Lung (tissue), 12 donors: Measurements from ENCODE around the gene DDX39A. TPM values are rescaled to one million over a fixed set of nuclear protein-coding genes. Genes with fewer than 3 reads are reported as not detected.

Source experiments
- ATAC-seq: fragments of 200-7000 bp; cut with Tn5 transposase; one replicate; pipeline ENCODE4 v1.9.1; 2020; ENCODE audit warnings: moderate number of reproducible peaks; ENCODE audit not compliant: insufficient read depth, low FRiP score
- DNase-seq, 3 donors: peaks; one replicate each; pipeline ENCODE4 v3.0.0-alpha.2; 2013 to 2017
- H3K27ac ChIP-seq, 2 donors: one replicate each; pipeline ENCODE4 v1.5.1; 2013; ENCODE audit warnings: mild to moderate bottlenecking in 2 of 2, moderate library complexity in 2 of 2, control low read depth in 1 of 2, inconsistent platforms in 1 of 2, low read depth in 1 of 2, low read length in 1 of 2
- H3K27me3 ChIP-seq, 3 donors: one replicate each; pipeline ENCODE4 v1.5.1; 2013; ENCODE audit warnings: low read length in 2 of 3; ENCODE audit not compliant: control insufficient read depth in 3 of 3, insufficient read depth in 3 of 3
- H3K36me3 ChIP-seq, 4 donors: one replicate each; pipeline ENCODE4 v1.5.1; 2013; ENCODE audit warnings: low read length in 4 of 4, mild to moderate bottlenecking in 1 of 4, moderate library complexity in 1 of 4; ENCODE audit not compliant: control insufficient read depth in 4 of 4, insufficient read depth in 4 of 4
- H3K4me1 ChIP-seq, 5 donors: one replicate each; pipeline ENCODE4 v1.5.1; 2013; ENCODE audit warnings: low read length in 5 of 5, mild to moderate bottlenecking in 2 of 5, moderate library complexity in 1 of 5; ENCODE audit not compliant: control insufficient read depth in 5 of 5, insufficient read depth in 5 of 5
- H3K4me3 ChIP-seq: one replicate; pipeline ENCODE4 v1.5.1; 2013; ENCODE audit warnings: mild to moderate bottlenecking, control low read depth, moderate library complexity
- H3K9ac ChIP-seq, 2 donors: one replicate each; pipeline ENCODE4 v1.5.1; 2013; ENCODE audit warnings: low read length in 2 of 2, control low read depth in 1 of 2; ENCODE audit not compliant: insufficient read depth in 1 of 2
- H3K9me3 ChIP-seq, 4 donors: one replicate each; pipeline ENCODE4 v1.5.1; 2013; ENCODE audit warnings: low read length in 3 of 4, mild to moderate bottlenecking in 1 of 4, moderate library complexity in 1 of 4; ENCODE audit not compliant: control insufficient read depth in 4 of 4, insufficient read depth in 3 of 4
- CTCF ChIP-seq: IDR thresholded peaks from 2 replicates; pipeline ENCODE4 v1.5.1; 2012; ENCODE audit warnings: mild to moderate bottlenecking; ENCODE audit errors: control extremely low read depth, extremely low read depth
- WGBS, 2 donors: extraction: QIAGEN DNeasy Blood & Tissue Kit; methylation state at CpG; one replicate each; pipeline ENCODE4 v1.1.7; 2013; 5-methylcytosine and 5-hydroxymethylcytosine counted together
- polyA plus RNA-seq, 2 donors: library from polyadenylated mRNA; stranded (reverse); fragments of 200-250 nt; gene quantifications; one replicate each; pipeline ENCODE4 v1.2.1, GENCODE V29; 2013
- total RNA-seq, 2 donors: library from RNA; depleted of rRNA in 1 of 2; stranded (reverse); fragments of >200 nt in 1 of 2; gene quantifications; one replicate each; pipeline ENCODE4 v1.2.1, GENCODE V29; 2014 to 2021
- donor health status: control.
- donor health status: control.
- donor health status: Bipolar disorder and iron deficiency.
- donor health status: healthy.
- donor health status: DM: yes; HTN: yes; CAD: no.

DDX39A gene
- total and polyA plus RNA-seq, 4 donors: 46.2 to 156 (median 97.7) TPM

DNA sequence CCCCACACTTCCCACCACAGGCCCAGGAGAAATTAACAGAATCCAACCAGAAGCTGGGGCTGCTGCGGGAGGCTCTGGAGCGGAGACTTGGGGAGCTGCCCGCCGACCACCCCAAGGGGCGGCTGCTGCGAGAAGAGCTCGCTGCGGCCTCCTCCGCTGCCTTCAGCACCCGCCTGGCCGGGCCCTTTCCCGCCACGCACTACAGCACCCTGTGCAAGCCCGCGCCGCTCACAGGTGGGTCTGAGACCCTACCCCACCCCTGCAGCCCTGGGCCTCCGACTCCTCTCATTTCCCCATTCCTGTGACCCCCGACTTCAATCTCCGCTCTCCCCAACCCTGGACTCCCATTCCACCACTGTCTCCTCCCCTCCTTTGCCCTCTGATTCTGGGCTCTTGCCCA, 31.7 kb upstream of the DDX39A start:
- H3K4me1 ChIP-seq: no peaks in the 10 kb centered on the region
- ATAC-seq (no peak), DNase-seq (no peak)
- no peak overlapping the region for H3K9ac ChIP-seq
- WGBS, 2 donors: 98% methylated on average over 14 to 19 of the region's 19 CpGs
- H3K4me3 ChIP-seq: no peak overlapping the region
- no peak overlapping the region for H3K27ac ChIP-seq
- no peaks in the 10 kb centered on the region for H3K9me3 ChIP-seq
- H3K27me3 ChIP-seq: no peaks in the 10 kb centered on the region
- no peak for TF ChIP-seq CTCF
- peaks cover 19 to 59% (median 32%) of the 10 kb centered on the region in 4 donors for H3K36me3 ChIP-seq

DNA sequence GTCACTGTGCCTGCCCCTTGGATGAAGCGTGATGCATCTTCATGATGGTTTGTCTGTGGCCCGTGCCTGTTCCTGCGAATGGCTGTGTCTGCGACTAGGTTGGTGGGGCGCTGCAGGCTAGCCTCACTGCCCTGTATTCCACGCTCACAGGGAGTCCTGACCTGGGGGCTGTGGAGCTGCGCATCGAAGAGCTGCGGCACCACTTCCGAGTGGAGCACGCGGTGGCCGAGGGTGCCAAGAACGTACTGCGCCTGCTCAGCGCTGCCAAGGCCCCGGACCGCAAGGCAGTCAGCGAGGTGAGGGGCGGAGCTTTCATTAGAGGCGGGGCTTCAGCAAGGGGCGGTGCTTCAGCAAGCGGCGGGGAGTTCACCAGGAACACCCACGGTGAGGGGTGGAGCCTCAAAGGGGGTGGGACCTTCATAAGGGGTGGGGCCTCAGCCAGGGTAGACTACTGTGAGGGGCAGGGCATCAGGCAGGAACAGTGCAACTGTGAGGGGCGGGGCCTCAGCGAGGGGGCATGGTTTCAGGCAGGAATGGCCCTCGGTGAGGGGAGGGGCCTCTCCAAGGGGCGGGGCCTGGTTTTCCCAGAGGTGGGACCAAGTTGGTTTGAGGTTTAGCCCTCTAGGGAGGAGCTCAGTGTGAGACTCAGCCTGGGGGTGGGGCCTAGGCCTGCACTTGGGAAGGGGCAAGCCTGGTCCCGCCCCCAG, 31.2 kb upstream of the DDX39A start:
- ATAC-seq: no peak
- peak in 2 of 3 donors; percentile 6 to 35 for DNase-seq
- WGBS, 2 donors: 85 to 88% methylated on average over 29 to 30 of the region's 30 CpGs
- H3K36me3 ChIP-seq: peaks cover 20 to 59% (median 33%) of the 10 kb centered on the region in 4 donors
- H3K27me3 ChIP-seq: no peaks in the 10 kb centered on the region
- no peak for TF ChIP-seq CTCF
- H3K9ac ChIP-seq: no peak overlapping the region
- no peak overlapping the region for H3K27ac ChIP-seq
- H3K9me3 ChIP-seq: no peaks in the 10 kb centered on the region
- H3K4me3 ChIP-seq: no peak overlapping the region
- H3K4me1 ChIP-seq: no peaks in the 10 kb centered on the region

- H3K4me3 ChIP-seq: no peak overlapping the region
- H3K9ac ChIP-seq: no peak overlapping the region
- no peaks in the 10 kb centered on the region for H3K9me3 ChIP-seq
- H3K36me3 ChIP-seq: peaks cover 29 to 63% (median 36%) of the 10 kb centered on the region in 4 donors
- no peaks in the 10 kb centered on the region for H3K4me1 ChIP-seq
- no peak for DNase-seq
- no peak for TF ChIP-seq CTCF
- WGBS, 2 donors: 84 to 90% methylated on average over 6 of the region's 6 CpGs
- H3K27ac ChIP-seq: no peak overlapping the region
- ATAC-seq: no peak
- H3K27me3 ChIP-seq: no peaks in the 10 kb centered on the region
Observed at GRCh38 chr19:14449321-14449720, 30.2 kb upstream of the DDX39A start.
